ENCODE measurements around the gene GABRB2.

Gene GABRB2

DNA sequence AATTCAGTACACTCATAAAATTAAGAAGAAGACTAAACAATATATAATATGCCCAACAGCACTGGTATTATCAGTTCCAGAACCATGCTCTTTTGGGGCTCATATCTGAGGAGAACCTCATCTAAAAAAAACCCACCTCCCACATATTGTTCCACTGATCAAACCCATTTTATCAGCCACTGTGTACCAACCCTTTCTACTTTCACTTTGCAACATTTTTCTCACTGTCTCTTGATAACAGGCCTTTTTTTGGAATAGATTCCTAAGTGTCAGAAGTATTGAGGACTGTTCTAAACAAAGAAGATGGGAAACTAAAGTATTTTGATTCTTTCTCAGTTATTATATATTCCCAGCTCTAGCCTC, 173.2 kb downstream of the GABRB2 start:
- Histone ChIP-seq H3K36me3 (no peaks in the 10 kb centered on the region), H3K4me3 (ENCODE audit: low read depth, low read length) (no peak overlapping the region), H3K27me3 (ENCODE audit: insufficient read depth, low read depth, severe bottlenecking) (peaks cover 40% of the 10 kb centered on the region), H3K27ac (no peak overlapping the region), H3K9me3 (ENCODE audit: severe bottlenecking) (no peaks in the 10 kb centered on the region)
- TF ChIP-seq, protein P1, sequence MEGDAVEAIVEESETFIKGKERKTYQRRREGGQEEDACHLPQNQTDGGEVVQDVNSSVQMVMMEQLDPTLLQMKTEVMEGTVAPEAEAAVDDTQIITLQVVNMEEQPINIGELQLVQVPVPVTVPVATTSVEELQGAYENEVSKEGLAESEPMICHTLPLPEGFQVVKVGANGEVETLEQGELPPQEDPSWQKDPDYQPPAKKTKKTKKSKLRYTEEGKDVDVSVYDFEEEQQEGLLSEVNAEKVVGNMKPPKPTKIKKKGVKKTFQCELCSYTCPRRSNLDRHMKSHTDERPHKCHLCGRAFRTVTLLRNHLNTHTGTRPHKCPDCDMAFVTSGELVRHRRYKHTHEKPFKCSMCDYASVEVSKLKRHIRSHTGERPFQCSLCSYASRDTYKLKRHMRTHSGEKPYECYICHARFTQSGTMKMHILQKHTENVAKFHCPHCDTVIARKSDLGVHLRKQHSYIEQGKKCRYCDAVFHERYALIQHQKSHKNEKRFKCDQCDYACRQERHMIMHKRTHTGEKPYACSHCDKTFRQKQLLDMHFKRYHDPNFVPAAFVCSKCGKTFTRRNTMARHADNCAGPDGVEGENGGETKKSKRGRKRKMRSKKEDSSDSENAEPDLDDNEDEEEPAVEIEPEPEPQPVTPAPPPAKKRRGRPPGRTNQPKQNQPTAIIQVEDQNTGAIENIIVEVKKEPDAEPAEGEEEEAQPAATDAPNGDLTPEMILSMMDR (IDR thresholded peaks at IDR 0.05; ENCODE audit: low read depth, low read length) = no peak
- no peak for DNase-seq

- Histone ChIP-seq H3K36me3 (no peaks in the 10 kb centered on the region), H3K9me3 (ENCODE audit: severe bottlenecking) (no peaks in the 10 kb centered on the region), H3K27ac (no peak overlapping the region), H3K4me3 (ENCODE audit: low read depth, low read length) (no peak overlapping the region), H3K27me3 (ENCODE audit: insufficient read depth, low read depth, severe bottlenecking) (peaks cover 36% of the 10 kb centered on the region)
- TF ChIP-seq, protein P1 (IDR thresholded peaks at IDR 0.05; ENCODE audit: low read depth, low read length) = no peak
- DNase-seq = no peak
These were observed 173.7 kb downstream of the GABRB2 start for GRCh38 chr5:161372682-161373344.

DNA sequence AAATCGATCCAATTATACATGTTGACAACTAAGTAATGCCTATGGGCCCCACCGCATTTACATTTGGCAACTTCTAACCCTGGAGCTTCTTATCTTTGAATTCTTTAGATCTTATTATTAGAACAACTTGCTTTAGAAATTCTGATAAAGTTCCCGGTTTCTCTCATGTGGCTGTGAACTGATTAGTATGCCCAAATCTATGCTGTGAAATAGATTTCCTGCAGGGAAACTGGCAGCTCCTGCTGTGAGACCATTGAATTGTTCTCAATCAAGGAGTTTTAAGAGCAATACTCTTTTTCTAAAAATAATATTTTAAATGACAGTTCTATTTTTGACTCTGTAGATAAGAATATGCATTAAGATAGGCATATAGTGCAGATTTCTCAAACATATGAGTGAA, 177.5 kb downstream of the GABRB2 start:
- H3K27ac ChIP-seq = no peak overlapping the region
- H3K36me3 ChIP-seq = no peaks in the 10 kb centered on the region
- no peaks in the 10 kb centered on the region for H3K9me3 ChIP-seq (ENCODE audit: severe bottlenecking)
- peaks cover 41% of the 10 kb centered on the region for H3K27me3 ChIP-seq (ENCODE audit: insufficient read depth, low read depth, severe bottlenecking)
- no peak overlapping the region for H3K4me3 ChIP-seq (ENCODE audit: low read depth, low read length)
- TF ChIP-seq, protein P1 (IDR thresholded peaks at IDR 0.05; ENCODE audit: low read depth, low read length) = no peak
- DNase-seq = no peak

DNA sequence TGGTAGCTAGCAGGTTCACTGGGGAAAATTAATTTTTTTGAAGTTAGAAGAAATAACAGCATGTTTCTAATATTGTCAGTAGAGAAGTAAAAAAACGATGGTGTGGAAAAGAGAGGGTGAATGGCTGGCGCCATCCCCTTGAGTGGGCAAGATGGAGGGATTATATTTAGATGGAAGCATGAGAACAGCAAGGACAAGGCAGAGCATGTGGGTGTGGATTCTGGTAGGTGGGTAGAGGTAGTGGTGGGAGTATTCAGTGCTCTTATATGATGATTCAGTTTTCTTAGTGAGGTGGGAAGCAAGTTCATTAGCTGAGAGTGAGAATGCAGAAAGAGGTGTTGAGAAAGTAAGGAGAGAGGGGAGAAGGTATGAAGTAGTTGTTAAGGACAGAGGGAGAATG, 188.1 kb downstream of the GABRB2 start:
- H3K4me3 ChIP-seq (ENCODE audit: low read depth, low read length) = no peak overlapping the region
- no peaks in the 10 kb centered on the region for H3K9me3 ChIP-seq (ENCODE audit: severe bottlenecking)
- H3K27ac ChIP-seq = no peak overlapping the region
- no peak for DNase-seq
- TF ChIP-seq, protein P1 (IDR thresholded peaks at IDR 0.05; ENCODE audit: low read depth, low read length) = no peak
- no peaks in the 10 kb centered on the region for H3K36me3 ChIP-seq
- peaks cover 14% of the 10 kb centered on the region for H3K27me3 ChIP-seq (ENCODE audit: insufficient read depth, low read depth, severe bottlenecking)

DNA sequence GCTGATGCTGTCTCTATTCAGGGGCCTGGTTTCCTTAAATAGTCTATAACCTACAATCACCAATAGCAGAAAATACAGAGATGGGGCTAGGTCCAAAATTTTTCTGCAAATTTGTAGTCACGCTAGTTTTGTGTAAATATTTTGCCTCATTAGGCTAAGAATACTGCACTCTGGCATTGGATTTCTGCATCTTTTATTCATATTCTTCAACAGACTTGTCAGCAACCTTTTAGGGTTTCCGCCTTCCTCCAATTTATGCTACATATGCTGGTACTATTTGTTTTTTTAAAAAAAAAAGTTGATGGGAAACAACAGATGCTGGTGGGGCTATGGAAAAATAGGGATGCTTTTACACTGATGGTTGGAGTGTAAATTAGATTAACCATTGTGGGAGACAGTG, 202.3 kb downstream of the GABRB2 start:
- Histone ChIP-seq H3K4me3 (ENCODE audit: low read depth, low read length) (no peak overlapping the region), H3K27me3 (ENCODE audit: insufficient read depth, low read depth, severe bottlenecking) (peaks cover 32% of the 10 kb centered on the region), H3K36me3 (no peaks in the 10 kb centered on the region), H3K9me3 (ENCODE audit: severe bottlenecking) (no peaks in the 10 kb centered on the region), H3K27ac (no peak overlapping the region)
- TF ChIP-seq, protein P1 (IDR thresholded peaks at IDR 0.05; ENCODE audit: low read depth, low read length) = no peak
- DNase-seq = no peak

DNA sequence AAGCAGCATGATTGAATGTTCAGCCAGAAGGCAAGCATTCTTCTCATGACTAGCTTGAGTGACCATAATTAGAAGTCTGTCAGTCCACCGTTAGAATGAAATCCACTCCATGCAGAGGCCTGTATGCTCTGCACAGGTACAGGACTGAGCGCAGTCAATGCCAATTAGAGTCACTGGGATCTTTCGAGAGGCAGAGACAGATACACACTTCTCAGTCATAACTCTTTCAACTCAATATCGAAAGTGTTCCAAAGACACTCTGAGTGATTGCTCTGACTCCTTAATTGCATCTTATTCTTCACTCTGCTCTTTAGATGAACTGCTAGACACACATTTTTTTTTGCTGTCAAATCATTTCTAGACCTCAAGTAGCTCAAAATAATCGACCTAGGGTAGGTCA, 203.6 kb downstream of the GABRB2 start:
- DNase-seq = no peak
- Histone ChIP-seq H3K27ac (no peak overlapping the region), H3K4me3 (ENCODE audit: low read depth, low read length) (no peak overlapping the region), H3K9me3 (ENCODE audit: severe bottlenecking) (no peaks in the 10 kb centered on the region), H3K36me3 (no peaks in the 10 kb centered on the region), H3K27me3 (ENCODE audit: insufficient read depth, low read depth, severe bottlenecking) (peaks cover 24% of the 10 kb centered on the region)
- TF ChIP-seq, protein P1 (IDR thresholded peaks at IDR 0.05; ENCODE audit: low read depth, low read length) = no peak
